GM23338 (cell line): ENCODE results near the gene PIGH. TPM values are rescaled to one million over a fixed set of nuclear protein-coding genes. Genes with fewer than 3 reads are reported as not detected.

Experiments
- ATAC-seq: fragments of 200-7000 bp; cut with Tn5 transposase; 3 replicates; pipeline ENCODE4 v1.9.1; 2020
- DNase-seq: peaks from one replicate; pipeline ENCODE4 v3.0.0-alpha.2; 2015; ENCODE audit warnings: low spot score
- H2AFZ ChIP-seq: fragments of 200-600 bp; sonication (generic); 2 replicates; pipeline ENCODE4 v1.8.0; 2016; ENCODE audit warnings: antibody characterized with exemption, mild to moderate bottlenecking, moderate library complexity
- H3F3A ChIP-seq: fragments of 200-600 bp; sonication (generic); replicated peaks from 2 replicates; pipeline ENCODE4 v1.8.0; 2017; ENCODE audit warnings: antibody characterized with exemption, mixed run types, low read depth
- H3K27ac ChIP-seq: fragments of 200-600 bp; sonication (generic); 2 replicates; pipeline ENCODE4 v1.6.1; 2016; ENCODE audit warnings: low read depth
- H3K27me3 ChIP-seq: fragments of 200-600 bp; sonication (generic); 2 replicates; pipeline ENCODE4 v1.8.0; 2016; ENCODE audit warnings: mild to moderate bottlenecking, mixed run types, moderate library complexity; ENCODE audit not compliant: insufficient read depth
- H3K36me3 ChIP-seq: fragments of 200-600 bp; sonication (generic); 2 replicates; pipeline ENCODE4 v1.8.0; 2016; ENCODE audit warnings: mild to moderate bottlenecking; ENCODE audit not compliant: insufficient read depth
- H3K4me1 ChIP-seq: fragments of 200-600 bp; sonication (generic); 2 replicates; pipeline ENCODE4 v1.8.0; 2016; ENCODE audit warnings: mild to moderate bottlenecking, moderate library complexity; ENCODE audit not compliant: insufficient read depth
- H3K4me2 ChIP-seq: fragments of 200-600 bp; sonication (generic); 2 replicates; pipeline ENCODE4 v1.7.1; 2017; ENCODE audit warnings: mixed run types
- H3K4me3 ChIP-seq: fragments of 200-600 bp; sonication (generic); 2 replicates; pipeline ENCODE4 v1.6.1; 2016; ENCODE audit warnings: mixed run types
- H3K79me2 ChIP-seq: fragments of 200-600 bp; sonication (generic); replicated peaks from 2 replicates; pipeline ENCODE4 v1.8.0; 2017; ENCODE audit warnings: mild to moderate bottlenecking; ENCODE audit not compliant: insufficient read depth
- H3K9me2 ChIP-seq: fragments of 200-600 bp; sonication (generic); 2 replicates; pipeline ENCODE4 v1.8.0; 2017; ENCODE audit not compliant: insufficient read depth
- H4K20me1 ChIP-seq: fragments of 200-600 bp; sonication (generic); replicated peaks from 2 replicates; pipeline ENCODE4 v1.8.0; 2017; ENCODE audit warnings: mild to moderate bottlenecking; ENCODE audit not compliant: insufficient read depth
- H3K27ac Mint-ChIP-seq: 2 replicates; pipeline ENCODE4 v1.8.0; 2020; ENCODE audit warnings: inconsistent platforms, mild to moderate bottlenecking, moderate library complexity, mixed read lengths
- H3K27me3 Mint-ChIP-seq: 3 replicates; pipeline ENCODE4 v1.8.0; 2022; ENCODE audit warnings: low read depth, mild to moderate bottlenecking, moderate library complexity, mixed read lengths, inconsistent platforms; ENCODE audit not compliant: insufficient read depth, poor library complexity
- H3K36me3 Mint-ChIP-seq: 3 replicates; pipeline ENCODE4 v1.8.0; 2021; ENCODE audit warnings: low read depth, mild to moderate bottlenecking, inconsistent platforms, moderate library complexity, mixed read lengths
- H3K4me1 Mint-ChIP-seq: 3 replicates; pipeline ENCODE4 v1.8.0; 2020; ENCODE audit warnings: mild to moderate bottlenecking, inconsistent platforms, mixed read lengths
- H3K4me3 Mint-ChIP-seq: 3 replicates; pipeline ENCODE4 v1.8.0; 2021; ENCODE audit warnings: moderate library complexity, mild to moderate bottlenecking, inconsistent platforms, mixed read lengths
- H3K9me3 Mint-ChIP-seq: 3 replicates; pipeline ENCODE4 v1.8.0; 2020; ENCODE audit warnings: moderate library complexity, mild to moderate bottlenecking, inconsistent platforms, mixed read lengths
- CREB1 ChIP-seq: fragments of 250-450 bp; sonication (Bioruptor Pico); IDR thresholded peaks from 2 replicates; pipeline ENCODE4 v1.5.0; 2020; ENCODE audit warnings: low read depth, mild to moderate bottlenecking, moderate library complexity
- EZH2 ChIP-seq: fragments of 200-600 bp; sonication (generic); IDR thresholded peaks from one replicate; pipeline ENCODE4 v1.8.0; 2017; ENCODE audit warnings: antibody characterized with exemption, mild to moderate bottlenecking, low read depth; ENCODE audit not compliant: unreplicated experiment
- EZH2phosphoT487 ChIP-seq: fragments of 200-600 bp; sonication (generic); IDR thresholded peaks from one replicate; pipeline ENCODE4 v1.8.1; 2018; ENCODE audit warnings: antibody characterized with exemption; ENCODE audit not compliant: unreplicated experiment
- JUNB ChIP-seq: IDR thresholded peaks from one replicate; pipeline ENCODE4 v1.6.1; 2016; ENCODE audit warnings: antibody characterized with exemption; ENCODE audit not compliant: unreplicated experiment
- NANOG ChIP-seq: IDR thresholded peaks from 2 replicates; pipeline ENCODE4 v1.6.1; 2016; ENCODE audit warnings: antibody characterized with exemption, borderline replicate concordance
- STAT1 ChIP-seq: IDR thresholded peaks from one replicate; pipeline ENCODE4 v1.6.1; 2016; ENCODE audit warnings: antibody characterized with exemption; ENCODE audit not compliant: unreplicated experiment
- ZNF114 ChIP-seq: fragments of 250-450 bp; sonication (Bioruptor Pico); IDR thresholded peaks from 2 replicates; pipeline ENCODE4 v1.5.0; 2020; ENCODE audit warnings: mild to moderate bottlenecking, moderate library complexity
- ZNF331 ChIP-seq: fragments of 250-450 bp; sonication (Bioruptor Pico); IDR thresholded peaks from 2 replicates; pipeline ENCODE4 v1.5.0; 2020; ENCODE audit warnings: low read depth, mild to moderate bottlenecking, moderate library complexity
- polyA plus RNA-seq: library from polyadenylated mRNA; unstranded; fragments of >200 nt; fragmentation: Nextera tagmentation; extraction: Ambion mirVana; gene quantifications from 2 replicates; pipeline ENCODE4 v1.2.1, GENCODE V29; 2016
- total RNA-seq: library from RNA; depleted of rRNA; stranded (reverse); fragments of >200 nt; shearing (Covaris generic); gene quantifications from 2 replicates; pipeline ENCODE4 v1.2.3, GENCODE V29; 2014
- TF ChIP-seq, protein P1 (sequence below): IDR thresholded peaks from one replicate; pipeline ENCODE4 v1.6.1; 2018; ENCODE audit warnings: antibody characterized with exemption; ENCODE audit not compliant: unreplicated experiment
- TF ChIP-seq, protein P2 (sequence below), 2 experiments: fragments of 200-600 bp in 1 of 2; sonication (generic) in 1 of 2; conservative IDR thresholded peaks; 2 replicates each; pipeline versions ENCODE4 v1.5.1 to v1.6.1; 2016 to 2017; ENCODE audit warnings: antibody characterized with exemption in 2 of 2, low read depth in 2 of 2, mild to moderate bottlenecking in 2 of 2, moderate library complexity in 1 of 2
- TF ChIP-seq, protein P3 (sequence below): IDR thresholded peaks from 2 replicates; pipeline ENCODE4 v1.6.1; 2016; ENCODE audit warnings: antibody characterized with exemption

Gene PIGH
- total and polyA plus RNA-seq, 2 experiments from 2014 or later, result 8.7 to 9.3 TPM

DNA sequence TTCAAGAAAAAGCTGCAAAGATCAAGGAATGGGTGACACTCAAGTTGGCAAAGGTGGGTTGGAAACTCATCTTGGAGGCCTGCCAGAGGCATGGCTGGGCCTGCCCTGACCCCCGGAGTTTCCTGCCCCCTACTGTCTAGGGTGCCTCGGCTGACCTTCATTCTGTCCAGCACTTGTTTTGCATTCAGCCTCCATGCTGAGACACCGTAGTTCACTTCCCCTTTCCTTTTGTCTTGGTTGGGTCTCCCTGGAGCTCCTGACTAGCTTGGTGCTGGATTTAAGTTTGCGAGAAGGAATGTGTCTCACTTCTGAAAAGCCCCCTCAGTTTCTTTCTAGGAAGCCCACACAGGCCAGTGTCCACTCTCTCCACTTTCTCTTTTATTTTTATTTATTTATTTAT is 40.4 kb downstream of the PIGH start (continued):
- TF ChIP-seq, protein P1, sequence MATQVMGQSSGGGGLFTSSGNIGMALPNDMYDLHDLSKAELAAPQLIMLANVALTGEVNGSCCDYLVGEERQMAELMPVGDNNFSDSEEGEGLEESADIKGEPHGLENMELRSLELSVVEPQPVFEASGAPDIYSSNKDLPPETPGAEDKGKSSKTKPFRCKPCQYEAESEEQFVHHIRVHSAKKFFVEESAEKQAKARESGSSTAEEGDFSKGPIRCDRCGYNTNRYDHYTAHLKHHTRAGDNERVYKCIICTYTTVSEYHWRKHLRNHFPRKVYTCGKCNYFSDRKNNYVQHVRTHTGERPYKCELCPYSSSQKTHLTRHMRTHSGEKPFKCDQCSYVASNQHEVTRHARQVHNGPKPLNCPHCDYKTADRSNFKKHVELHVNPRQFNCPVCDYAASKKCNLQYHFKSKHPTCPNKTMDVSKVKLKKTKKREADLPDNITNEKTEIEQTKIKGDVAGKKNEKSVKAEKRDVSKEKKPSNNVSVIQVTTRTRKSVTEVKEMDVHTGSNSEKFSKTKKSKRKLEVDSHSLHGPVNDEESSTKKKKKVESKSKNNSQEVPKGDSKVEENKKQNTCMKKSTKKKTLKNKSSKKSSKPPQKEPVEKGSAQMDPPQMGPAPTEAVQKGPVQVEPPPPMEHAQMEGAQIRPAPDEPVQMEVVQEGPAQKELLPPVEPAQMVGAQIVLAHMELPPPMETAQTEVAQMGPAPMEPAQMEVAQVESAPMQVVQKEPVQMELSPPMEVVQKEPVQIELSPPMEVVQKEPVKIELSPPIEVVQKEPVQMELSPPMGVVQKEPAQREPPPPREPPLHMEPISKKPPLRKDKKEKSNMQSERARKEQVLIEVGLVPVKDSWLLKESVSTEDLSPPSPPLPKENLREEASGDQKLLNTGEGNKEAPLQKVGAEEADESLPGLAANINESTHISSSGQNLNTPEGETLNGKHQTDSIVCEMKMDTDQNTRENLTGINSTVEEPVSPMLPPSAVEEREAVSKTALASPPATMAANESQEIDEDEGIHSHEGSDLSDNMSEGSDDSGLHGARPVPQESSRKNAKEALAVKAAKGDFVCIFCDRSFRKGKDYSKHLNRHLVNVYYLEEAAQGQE, result no peak

DNA sequence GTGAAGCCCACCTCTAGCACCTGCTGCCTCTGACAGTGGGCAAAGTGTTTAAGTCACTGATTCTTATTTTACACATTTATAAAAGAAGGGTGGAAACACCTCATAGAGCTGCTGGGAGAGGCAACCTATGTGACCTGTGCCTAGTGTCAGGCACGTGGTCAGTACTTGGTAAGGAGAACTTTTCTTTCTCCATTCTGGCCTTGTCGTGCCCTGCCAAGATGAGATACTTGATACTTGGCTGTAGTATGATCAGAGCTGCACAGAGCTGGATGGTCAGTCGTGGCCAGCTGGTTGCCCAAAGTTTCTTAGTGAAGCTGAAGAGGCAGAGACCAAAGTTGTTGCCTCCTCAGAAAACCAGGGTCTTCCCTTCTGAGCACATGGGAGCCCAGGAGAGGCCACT is 42.4 kb downstream of the PIGH start:
- H3K4me2 ChIP-seq, result no peak overlapping the region
- H3K4me3 ChIP-seq, result no peak overlapping the region
- H3K36me3 ChIP-seq, result 0 out of 2 replicates have a peak, but pooled peaks cover 6% of the 10 kb centered on the region
- Mint-ChIP-seq H3K4me3 (no peak overlapping the region), H3K27ac (no peak overlapping the region; the same call in none of the 2 replicates), H3K9me3 (no peaks in the 10 kb centered on the region; the same call in 2 of the 3 replicates), H3K4me1 (peaks cover 10% of the 10 kb centered on the region), H3K27me3 (peaks cover 4% of the 10 kb centered on the region), H3K36me3 (peaks cover 33% of the 10 kb centered on the region)
- H3K79me2 ChIP-seq, result no peaks in the 10 kb centered on the region
- H3K27me3 ChIP-seq, result no peaks in the 10 kb centered on the region
- no peaks in the 10 kb centered on the region for H3K9me2 ChIP-seq
- ATAC-seq, result no peak
- no peaks in the 10 kb centered on the region for H4K20me1 ChIP-seq
- no peaks in the 10 kb centered on the region for H3K4me1 ChIP-seq
- DNase-seq, result no peak
- no peak overlapping the region for H2AFZ ChIP-seq
- no peak overlapping the region for H3K27ac ChIP-seq
- no peaks in the 10 kb centered on the region for H3F3A ChIP-seq
- TF ChIP-seq JUNB, result no peak
- TF ChIP-seq, protein P1, result no peak
- TF ChIP-seq ZNF114 (CRISPR knock-in tag), result no peak
- TF ChIP-seq STAT1, result no peak
- TF ChIP-seq, protein P2, sequence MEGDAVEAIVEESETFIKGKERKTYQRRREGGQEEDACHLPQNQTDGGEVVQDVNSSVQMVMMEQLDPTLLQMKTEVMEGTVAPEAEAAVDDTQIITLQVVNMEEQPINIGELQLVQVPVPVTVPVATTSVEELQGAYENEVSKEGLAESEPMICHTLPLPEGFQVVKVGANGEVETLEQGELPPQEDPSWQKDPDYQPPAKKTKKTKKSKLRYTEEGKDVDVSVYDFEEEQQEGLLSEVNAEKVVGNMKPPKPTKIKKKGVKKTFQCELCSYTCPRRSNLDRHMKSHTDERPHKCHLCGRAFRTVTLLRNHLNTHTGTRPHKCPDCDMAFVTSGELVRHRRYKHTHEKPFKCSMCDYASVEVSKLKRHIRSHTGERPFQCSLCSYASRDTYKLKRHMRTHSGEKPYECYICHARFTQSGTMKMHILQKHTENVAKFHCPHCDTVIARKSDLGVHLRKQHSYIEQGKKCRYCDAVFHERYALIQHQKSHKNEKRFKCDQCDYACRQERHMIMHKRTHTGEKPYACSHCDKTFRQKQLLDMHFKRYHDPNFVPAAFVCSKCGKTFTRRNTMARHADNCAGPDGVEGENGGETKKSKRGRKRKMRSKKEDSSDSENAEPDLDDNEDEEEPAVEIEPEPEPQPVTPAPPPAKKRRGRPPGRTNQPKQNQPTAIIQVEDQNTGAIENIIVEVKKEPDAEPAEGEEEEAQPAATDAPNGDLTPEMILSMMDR (conservative IDR thresholded peaks at IDR 0.05; ENCODE audit: low read depth in 2 of 2), result no peak
- TF ChIP-seq ZNF331 (CRISPR knock-in tag), result no peak
- TF ChIP-seq EZH2, result no peak
- TF ChIP-seq, protein P3, sequence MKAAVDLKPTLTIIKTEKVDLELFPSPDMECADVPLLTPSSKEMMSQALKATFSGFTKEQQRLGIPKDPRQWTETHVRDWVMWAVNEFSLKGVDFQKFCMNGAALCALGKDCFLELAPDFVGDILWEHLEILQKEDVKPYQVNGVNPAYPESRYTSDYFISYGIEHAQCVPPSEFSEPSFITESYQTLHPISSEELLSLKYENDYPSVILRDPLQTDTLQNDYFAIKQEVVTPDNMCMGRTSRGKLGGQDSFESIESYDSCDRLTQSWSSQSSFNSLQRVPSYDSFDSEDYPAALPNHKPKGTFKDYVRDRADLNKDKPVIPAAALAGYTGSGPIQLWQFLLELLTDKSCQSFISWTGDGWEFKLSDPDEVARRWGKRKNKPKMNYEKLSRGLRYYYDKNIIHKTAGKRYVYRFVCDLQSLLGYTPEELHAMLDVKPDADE, result no peak
- TF ChIP-seq NANOG, result no peak
- TF ChIP-seq CREB1, result no peak
- no peak for TF ChIP-seq EZH2phosphoT487
